Activated CD4-positive, alpha-beta T cell treated with anti-CD3 and anti-CD28 coated beads, Interleukin-2, amount 10 ng/mL, durations not matched to agents 7 days and 5 days (primary cell): ENCODE measurements around the gene MAL. TPM values are rescaled to one million over a fixed set of nuclear protein-coding genes. Genes with fewer than 3 reads are reported as not detected.

Experiments used
- CTCF ChIA-PET: fragments of 350-600 bp; sonication (Branson Sonifier 250); formaldehyde crosslinking; loops from one replicate; lab custom pipeline; 2021; ENCODE audit warnings: antibody characterized with exemption; lab: Charles Lee
- POLR2A ChIA-PET: fragments of 350-600 bp; sonication (Branson Sonifier 250); formaldehyde crosslinking; loops from one replicate; lab custom pipeline; 2021; ENCODE audit warnings: antibody characterized with exemption; lab: Charles Lee
- DNase-seq: peaks from one replicate; pipeline ENCODE4 v3.0.0-alpha.2; 2020
- H3K27ac Mint-ChIP-seq: one replicate; pipeline ENCODE4 v1.8.0; 2021; ENCODE audit warnings: mild to moderate bottlenecking, moderate library complexity, mixed read lengths
- H3K27me3 Mint-ChIP-seq: one replicate; pipeline ENCODE4 v1.8.0; 2021; ENCODE audit warnings: mixed read lengths
- H3K36me3 Mint-ChIP-seq: one replicate; pipeline ENCODE4 v1.8.0; 2021; ENCODE audit warnings: low read depth, mixed read lengths
- H3K4me1 Mint-ChIP-seq: one replicate; pipeline ENCODE4 v1.8.0; 2021; ENCODE audit warnings: mixed read lengths
- H3K4me3 Mint-ChIP-seq: one replicate; pipeline ENCODE4 v1.8.0; 2021; ENCODE audit warnings: mild to moderate bottlenecking, moderate library complexity, mixed read lengths
- H3K9me3 Mint-ChIP-seq: one replicate; pipeline ENCODE4 v1.8.0; 2021; ENCODE audit warnings: mixed read lengths
- total RNA-seq, 2 experiments: library from RNA; stranded (reverse); gene quantifications; one replicate each; pipeline ENCODE4 v1.2.3, GENCODE V29; 2021

The MAL gene
- total RNA-seq, 2 experiments from 2014 or later, result 237 to 339 TPM

- peaks cover 19% of the 10 kb centered on the region for H3K27me3 Mint-ChIP-seq
- ChIA-PET CTCF (interaction anchor here (1.0 to 1.8 kb wide), 2 partner anchors 9 to 78 kb away, joined by 3 to 4 read pairs; no protein-coding TSS in a partner anchor), POLR2A (no interaction called here)
These were observed 23.8 kb upstream of the MAL start for GRCh38 chr2:95001701-95002100.

GRCh38 chr2:95002498-95002897, 23.0 kb upstream of the MAL start:
- ChIA-PET POLR2A (no interaction called here), CTCF (interaction anchor here (1.0 to 1.8 kb wide), 2 partner anchors 9 to 16 kb away, joined by 3 to 4 read pairs; no protein-coding TSS in a partner anchor)
- no peak overlapping the region for H3K4me3 Mint-ChIP-seq
- H3K4me1 Mint-ChIP-seq, result peaks cover 2% of the 10 kb centered on the region
- H3K27ac Mint-ChIP-seq, result no peak overlapping the region
- no peak for DNase-seq
- H3K27me3 Mint-ChIP-seq, result peaks cover 12% of the 10 kb centered on the region
- H3K9me3 Mint-ChIP-seq, result no peaks in the 10 kb centered on the region
- no peaks in the 10 kb centered on the region for H3K36me3 Mint-ChIP-seq

More at GRCh38 chr2:95001701-95002100, 23.8 kb upstream of the MAL start:
- H3K36me3 Mint-ChIP-seq, result no peaks in the 10 kb centered on the region
- H3K4me3 Mint-ChIP-seq, result no peak overlapping the region
- no peak overlapping the region for H3K27ac Mint-ChIP-seq
- H3K4me1 Mint-ChIP-seq, result peaks cover 2% of the 10 kb centered on the region
- no peaks in the 10 kb centered on the region for H3K9me3 Mint-ChIP-seq
- DNase-seq, result no peak

GRCh38 chr2:95004287-95004686, 21.2 kb upstream of the MAL start:
- no peak for DNase-seq
- no peaks in the 10 kb centered on the region for H3K9me3 Mint-ChIP-seq
- no peak overlapping the region for H3K27ac Mint-ChIP-seq
- CTCF ChIA-PET, result interaction anchor here (1.4 kb wide), 1 partner anchor 9 kb away, joined by 3 read pairs; no protein-coding TSS in a partner anchor
- H3K4me1 Mint-ChIP-seq, result peaks cover 2% of the 10 kb centered on the region
- no peak overlapping the region for H3K4me3 Mint-ChIP-seq
- H3K27me3 Mint-ChIP-seq, result peaks cover 2% of the 10 kb centered on the region
- POLR2A ChIA-PET, result no interaction called here
- no peaks in the 10 kb centered on the region for H3K36me3 Mint-ChIP-seq

- Mint-ChIP-seq H3K9me3 (no peaks in the 10 kb centered on the region), H3K4me3 (no peak overlapping the region), H3K27me3 (peaks cover 2% of the 10 kb centered on the region), H3K4me1 (peaks cover 2% of the 10 kb centered on the region), H3K27ac (no peak overlapping the region), H3K36me3 (no peaks in the 10 kb centered on the region)
- CTCF ChIA-PET, result no interaction called here
- POLR2A ChIA-PET, result no interaction called here
- no peak for DNase-seq
These were observed 20.8 kb upstream of the MAL start for GRCh38 chr2:95004711-95005110.

- CTCF ChIA-PET, result interaction anchor here (0.9 kb wide), 1 partner anchor 10 kb away, joined by 4 read pairs; no protein-coding TSS in a partner anchor
- no peak for DNase-seq
- no peaks in the 10 kb centered on the region for H3K9me3 Mint-ChIP-seq
- no peak overlapping the region for H3K27ac Mint-ChIP-seq
- peaks cover 2% of the 10 kb centered on the region for H3K27me3 Mint-ChIP-seq
- no peaks in the 10 kb centered on the region for H3K36me3 Mint-ChIP-seq
- no peak overlapping the region for H3K4me3 Mint-ChIP-seq
- POLR2A ChIA-PET, result no interaction called here
- H3K4me1 Mint-ChIP-seq, result peaks cover 2% of the 10 kb centered on the region
These were observed 19.8 kb upstream of the MAL start for GRCh38 chr2:95005726-95006125.

- H3K9me3 Mint-ChIP-seq, result no peaks in the 10 kb centered on the region
- POLR2A ChIA-PET, result no interaction called here
These were observed 18.9 kb upstream of the MAL start for GRCh38 chr2:95006588-95006987.

GRCh38 chr2:95007031-95007609, 18.4 kb upstream of the MAL start:
- POLR2A ChIA-PET, result no interaction called here
- CTCF ChIA-PET, result no interaction called here
- Mint-ChIP-seq H3K27ac (no peak overlapping the region), H3K4me3 (no peak overlapping the region), H3K27me3 (peaks cover 2% of the 10 kb centered on the region), H3K4me1 (peaks cover 2% of the 10 kb centered on the region), H3K9me3 (no peaks in the 10 kb centered on the region), H3K36me3 (no peaks in the 10 kb centered on the region)
- DNase-seq, result no peak

More at GRCh38 chr2:95006588-95006987, 18.9 kb upstream of the MAL start:
- no peak for DNase-seq
- CTCF ChIA-PET, result interaction anchor here (0.9 kb wide), 1 partner anchor 11 kb away, joined by 4 read pairs; no protein-coding TSS in a partner anchor
- H3K27me3 Mint-ChIP-seq, result peaks cover 2% of the 10 kb centered on the region
- no peak overlapping the region for H3K27ac Mint-ChIP-seq
- H3K36me3 Mint-ChIP-seq, result no peaks in the 10 kb centered on the region
- H3K4me3 Mint-ChIP-seq, result no peak overlapping the region
- peaks cover 2% of the 10 kb centered on the region for H3K4me1 Mint-ChIP-seq

- no peaks in the 10 kb centered on the region for H3K9me3 Mint-ChIP-seq
- H3K27ac Mint-ChIP-seq, result no peak overlapping the region
- POLR2A ChIA-PET, result no interaction called here
- peaks cover 5% of the 10 kb centered on the region for H3K4me1 Mint-ChIP-seq
- CTCF ChIA-PET, result interaction anchor here (0.9 kb wide), 1 partner anchor 12 kb away, joined by 3 read pairs; no protein-coding TSS in a partner anchor
- no peak for DNase-seq
- no peak overlapping the region for H3K4me3 Mint-ChIP-seq
- H3K36me3 Mint-ChIP-seq, result no peaks in the 10 kb centered on the region
- peaks cover 2% of the 10 kb centered on the region for H3K27me3 Mint-ChIP-seq
These were observed 17.7 kb upstream of the MAL start for GRCh38 chr2:95007822-95008221.

GRCh38 chr2:95008306-95008705, 17.2 kb upstream of the MAL start:
- Mint-ChIP-seq H3K4me3 (no peak overlapping the region), H3K9me3 (no peaks in the 10 kb centered on the region), H3K27me3 (peaks cover 2% of the 10 kb centered on the region), H3K36me3 (no peaks in the 10 kb centered on the region), H3K4me1 (peaks cover 7% of the 10 kb centered on the region), H3K27ac (no peak overlapping the region)
- CTCF ChIA-PET, result interaction anchor here (0.9 to 1.9 kb wide), 2 partner anchors 12 to 107 kb away, joined by 3 to 5 read pairs; no protein-coding TSS in a partner anchor
- DNase-seq, result no peak
- POLR2A ChIA-PET, result no interaction called here

GRCh38 chr2:95008996-95009395, 16.5 kb upstream of the MAL start:
- Mint-ChIP-seq H3K27ac (no peak overlapping the region), H3K9me3 (no peaks in the 10 kb centered on the region), H3K4me3 (no peak overlapping the region), H3K4me1 (peaks cover 9% of the 10 kb centered on the region), H3K36me3 (no peaks in the 10 kb centered on the region), H3K27me3 (peaks cover 2% of the 10 kb centered on the region)
- ChIA-PET POLR2A (no interaction called here), CTCF (interaction anchor here (1.9 kb wide), 1 partner anchor 107 kb away, joined by 5 read pairs; no protein-coding TSS in a partner anchor)
- DNase-seq, result no peak

- H3K4me3 Mint-ChIP-seq, result no peak overlapping the region
- ChIA-PET POLR2A (no interaction called here), CTCF (interaction anchor here (1.9 to 6.8 kb wide), 2 partner anchors 14 to 106 kb away, joined by 5 to 40 read pairs; partner anchors contain the start of gene MAL)
These were observed 16.1 kb upstream of the MAL start for GRCh38 chr2:95009412-95009811.

GRCh38 chr2:95010126-95010525, 15.4 kb upstream of the MAL start:
- ChIA-PET POLR2A (no interaction called here), CTCF (interaction anchor here (1.9 to 6.8 kb wide), 3 partner anchors 14 to 105 kb away, joined by 5 to 40 read pairs (median 8); partner anchors contain the start of gene MAL)
- H3K27me3 Mint-ChIP-seq, result peaks cover 2% of the 10 kb centered on the region
- H3K4me3 Mint-ChIP-seq, result no peak overlapping the region
- H3K4me1 Mint-ChIP-seq, result peaks cover 7% of the 10 kb centered on the region
- DNase-seq, result no peak
- no peaks in the 10 kb centered on the region for H3K36me3 Mint-ChIP-seq
- H3K9me3 Mint-ChIP-seq, result no peaks in the 10 kb centered on the region
- no peak overlapping the region for H3K27ac Mint-ChIP-seq

More at GRCh38 chr2:95009412-95009811, 16.1 kb upstream of the MAL start:
- Mint-ChIP-seq H3K27me3 (peaks cover 2% of the 10 kb centered on the region), H3K27ac (no peak overlapping the region), H3K36me3 (no peaks in the 10 kb centered on the region), H3K4me1 (peaks cover 9% of the 10 kb centered on the region), H3K9me3 (no peaks in the 10 kb centered on the region)
- no peak for DNase-seq

- Mint-ChIP-seq H3K9me3 (no peaks in the 10 kb centered on the region), H3K4me3 (no peak overlapping the region), H3K4me1 (peaks cover 13% of the 10 kb centered on the region), H3K27ac (no peak overlapping the region), H3K27me3 (no peaks in the 10 kb centered on the region), H3K36me3 (no peaks in the 10 kb centered on the region)
- ChIA-PET POLR2A (no interaction called here), CTCF (interaction anchor here (1.4 to 6.8 kb wide), 4 partner anchors 8 to 104 kb away, joined by 4 to 40 read pairs (median 6); partner anchors contain the start of gene MAL)
- DNase-seq, result no peak
These were observed 14.8 kb upstream of the MAL start for GRCh38 chr2:95010718-95011117.
